ENCODE data around the gene SLC26A5. TPM values are rescaled to one million over a fixed set of nuclear protein-coding genes. Genes with fewer than 3 reads are reported as not detected.
A peak's percentile ranks its signal among the peaks of the same experiment; 100 is the strongest.

SLC26A5 gene
- polyA plus RNA-seq, 3 donors, result not detected

GRCh38 chr7:103420857-103421384 lies 25.1 kb downstream of the SLC26A5 start:
- H3K4me2 ChIP-seq (replicated peaks; ENCODE audit: extremely low read depth, low read length, poor library complexity, severe bottlenecking), result no peak overlapping the region
- Mint-ChIP-seq H3K9me3 (no peaks in the 10 kb centered on the region), H3K27me3 (ENCODE audit: low read depth in 3 of 3) (peaks cover 0 to 6% (median 3%) of the 10 kb centered on the region in 3 donors), H3K27ac (no peak overlapping the region), H3K4me1 (peaks cover 4% of the 10 kb centered on the region), H3K36me3 (no peaks in the 10 kb centered on the region), H3K4me3 (no peak overlapping the region)
- no peak overlapping the region for H3K4me3 ChIP-seq (replicated peaks in 1 of 3; ENCODE audit: low read depth in 2 of 3, low read length in 3 of 3)
- no peak for DNase-seq
- H3K4me1 ChIP-seq (ENCODE audit: control insufficient read depth in 1 of 2, insufficient read depth in 2 of 2, low read length in 2 of 2), result no peaks in the 10 kb centered on the region
- no peaks in the 10 kb centered on the region for H3K9me3 ChIP-seq (replicated peaks in 1 of 2; ENCODE audit: control insufficient read depth in 1 of 2, insufficient read depth in 1 of 2, low read length in 2 of 2)
- intact Hi-C loops (cut with micrococcal nuclease), result no loop called here
- H4K20me1 ChIP-seq (ENCODE audit: insufficient read depth, low read length), result no peaks in the 10 kb centered on the region
- H3K79me2 ChIP-seq (ENCODE audit: insufficient read depth, low read length), result no peaks in the 10 kb centered on the region
- WGBS (ENCODE audit: insufficient coverage), result 96% methylated on average over 3 of the region's 5 CpGs
- H3K27ac ChIP-seq (ENCODE audit: low read depth in 1 of 2, low read length in 2 of 2), result no peak overlapping the region
- H3K36me3 ChIP-seq (replicated peaks in 1 of 2; ENCODE audit: control insufficient read depth in 1 of 2, insufficient read depth in 2 of 2, low read length in 2 of 2), result no peaks in the 10 kb centered on the region
- TF ChIP-seq CTCF (IDR thresholded peaks at IDR 0.05), result no peak
- no peaks in the 10 kb centered on the region for H3K27me3 ChIP-seq (ENCODE audit: control insufficient read depth in 2 of 2, insufficient read depth in 2 of 2, low read length in 2 of 2)
- no peak overlapping the region for H2AFZ ChIP-seq (ENCODE audit: insufficient read depth, low read depth, low read length, poor library complexity, severe bottlenecking)
- no peak overlapping the region for H3K9ac ChIP-seq (ENCODE audit: insufficient read depth, low read length, poor library complexity, severe bottlenecking)

- no peaks in the 10 kb centered on the region for H3K9me3 Mint-ChIP-seq
- Histone ChIP-seq H2AFZ (ENCODE audit: insufficient read depth, low read depth, low read length, poor library complexity, severe bottlenecking) (peak overlapping the region; percentile 55), H3K9me3 (replicated peaks in 1 of 2; ENCODE audit: control insufficient read depth in 1 of 2, insufficient read depth in 1 of 2, low read length in 2 of 2) (no peaks in the 10 kb centered on the region), H3K27ac (ENCODE audit: low read depth in 1 of 2, low read length in 2 of 2) (no peak overlapping the region), H3K36me3 (replicated peaks in 1 of 2; ENCODE audit: control insufficient read depth in 1 of 2, insufficient read depth in 2 of 2, low read length in 2 of 2) (no peaks in the 10 kb centered on the region), H3K9ac (ENCODE audit: insufficient read depth, low read length, poor library complexity, severe bottlenecking) (no peak overlapping the region), H3K79me2 (ENCODE audit: insufficient read depth, low read length) (no peaks in the 10 kb centered on the region), H3K4me1 (ENCODE audit: control insufficient read depth in 1 of 2, insufficient read depth in 2 of 2, low read length in 2 of 2) (no peaks in the 10 kb centered on the region), H3K4me2 (replicated peaks; ENCODE audit: extremely low read depth, low read length, poor library complexity, severe bottlenecking) (no peak overlapping the region), H4K20me1 (ENCODE audit: insufficient read depth, low read length) (no peaks in the 10 kb centered on the region), H3K4me3 (replicated peaks in 1 of 3; ENCODE audit: low read depth in 2 of 3, low read length in 3 of 3) (no peak overlapping the region), H3K27me3 (ENCODE audit: control insufficient read depth in 2 of 2, insufficient read depth in 2 of 2, low read length in 2 of 2) (no peaks in the 10 kb centered on the region)
- H3K27ac Mint-ChIP-seq, result no peak overlapping the region
- no peak for DNase-seq
- peaks cover 2 to 7% (median 3%) of the 10 kb centered on the region in 3 donors for H3K27me3 Mint-ChIP-seq (ENCODE audit: low read depth in 3 of 3)
- 25% methylated on average over 2 of the region's 3 CpGs for WGBS (ENCODE audit: insufficient coverage)
- peaks cover 4% of the 10 kb centered on the region for H3K4me1 Mint-ChIP-seq
- TF ChIP-seq CTCF (IDR thresholded peaks at IDR 0.05), result no peak
- intact Hi-C loops (cut with micrococcal nuclease), result no loop called here
- H3K4me3 Mint-ChIP-seq, result no peak overlapping the region
- H3K36me3 Mint-ChIP-seq, result no peaks in the 10 kb centered on the region
These were observed 27.8 kb downstream of the SLC26A5 start for GRCh38 chr7:103418241-103418640.

All from CD14-positive monocyte (primary cell).